HepG2 (cell line): ENCODE data around the gene FBXO41. TPM values are rescaled to one million over a fixed set of nuclear protein-coding genes. Genes with fewer than 3 reads are reported as not detected.
A peak's percentile ranks its signal among the peaks of the same experiment; 100 is the strongest.

Source experiments
- ARID3A ChIP-seq: IDR thresholded peaks from 2 replicates; pipeline ENCODE4 v1.6.1; 2012; ENCODE audit warnings: low read depth, low read length, improper control_type of control experiment
- FOXO1 ChIP-seq: sonication (generic); formaldehyde crosslinking; IDR thresholded peaks from 2 replicates; pipeline ENCODE4 v1.4.0; 2020; ENCODE audit warnings: missing genetic modification reagents
- KDM6A ChIP-seq: IDR thresholded peaks from 2 replicates; pipeline ENCODE4 v1.6.1; 2016; ENCODE audit warnings: low read depth
- MTF2 ChIP-seq: sonication (generic); formaldehyde crosslinking; IDR thresholded peaks from 2 replicates; pipeline ENCODE4 v1.5.0; 2020; ENCODE audit warnings: missing genetic modification reagents, borderline replicate concordance
- MXD1 ChIP-seq: sonication (generic); formaldehyde crosslinking; IDR thresholded peaks from 2 replicates; pipeline ENCODE4 v1.4.0; 2020; ENCODE audit warnings: mild to moderate bottlenecking, missing genetic modification reagents
- NFE2L1 ChIP-seq: sonication (generic); formaldehyde crosslinking; IDR thresholded peaks from 2 replicates; pipeline ENCODE4 v1.4.0; 2020; ENCODE audit warnings: missing genetic modification reagents, mild to moderate bottlenecking, borderline replicate concordance
- NR2F1 ChIP-seq, 2 experiments: fragments of 450-650 bp in 1 of 2; formaldehyde crosslinking in 1 of 2; IDR thresholded peaks; 2 replicates each; pipeline versions ENCODE4 v1.5.0 to v1.6.1; 2016 to 2020; ENCODE audit warnings: mild to moderate bottlenecking in 1 of 2, missing compliant biosample characterization in 1 of 2, missing genetic modification reagents in 1 of 2, moderate library complexity in 1 of 2
- PPARG ChIP-seq: conservative IDR thresholded peaks from 2 replicates; pipeline ENCODE4 v1.6.1; 2016; ENCODE audit warnings: missing biosample characterization, missing genetic modification reagents
- RARA ChIP-seq: IDR thresholded peaks from 2 replicates; pipeline ENCODE4 v1.6.1; 2016; ENCODE audit warnings: missing genetic modification reagents, missing compliant biosample characterization
- SIN3A ChIP-seq: IDR thresholded peaks from 2 replicates; pipeline ENCODE4 v1.6.1; 2011; ENCODE audit warnings: low read depth, mild to moderate bottlenecking, control low read depth, low read length, borderline replicate concordance
- SMAD1 ChIP-seq: sonication (generic); formaldehyde crosslinking; IDR thresholded peaks from 2 replicates; pipeline ENCODE4 v1.4.0; 2020; ENCODE audit warnings: missing genetic modification reagents, low read depth, mild to moderate bottlenecking, borderline replicate concordance
- SP140L ChIP-seq: sonication (generic); formaldehyde crosslinking; IDR thresholded peaks from 2 replicates; pipeline ENCODE4 v1.4.0; 2020; ENCODE audit warnings: missing genetic modification reagents, borderline replicate concordance
- TERF1 ChIP-seq: sonication (generic); formaldehyde crosslinking; IDR thresholded peaks from 2 replicates; pipeline ENCODE4 v1.8.0; 2022; ENCODE audit warnings: mild to moderate bottlenecking, missing genetic modification reagents, moderate library complexity
- TFDP1 ChIP-seq: IDR thresholded peaks from 2 replicates; pipeline ENCODE4 v1.6.1; 2016; ENCODE audit warnings: missing compliant biosample characterization, missing genetic modification reagents, borderline replicate concordance
- THAP7 ChIP-seq: sonication (generic); formaldehyde crosslinking; IDR thresholded peaks from 2 replicates; pipeline ENCODE4 v1.8.1; 2023; ENCODE audit warnings: mild to moderate bottlenecking, missing genetic modification reagents
- ZNF263 ChIP-seq: sonication (generic); formaldehyde crosslinking; IDR thresholded peaks from 2 replicates; pipeline ENCODE4 v1.4.0; 2020; ENCODE audit warnings: missing genetic modification reagents
- ZNF343 ChIP-seq: sonication (generic); formaldehyde crosslinking; IDR thresholded peaks from 2 replicates; pipeline ENCODE4 v1.4.0; 2020; ENCODE audit warnings: mild to moderate bottlenecking, missing genetic modification reagents
- ZNF75D ChIP-seq: sonication (generic); formaldehyde crosslinking; IDR thresholded peaks from 2 replicates; pipeline ENCODE4 v1.8.1; 2023; ENCODE audit warnings: missing genetic modification reagents, mild to moderate bottlenecking, borderline replicate concordance
- ZNF770 ChIP-seq: sonication (generic); formaldehyde crosslinking; IDR thresholded peaks from 2 replicates; pipeline ENCODE4 v1.5.0; 2020; ENCODE audit warnings: mild to moderate bottlenecking, missing genetic modification reagents
- ZNF883 ChIP-seq: sonication (generic); formaldehyde crosslinking; IDR thresholded peaks from 2 replicates; pipeline ENCODE4 v1.5.1; 2020; ENCODE audit warnings: mild to moderate bottlenecking, missing genetic modification reagents; ENCODE audit errors: not compliant biosample characterization
- ZSCAN20 ChIP-seq: sonication (generic); formaldehyde crosslinking; IDR thresholded peaks from 2 replicates; pipeline ENCODE4 v1.4.0; 2020; ENCODE audit warnings: missing genetic modification reagents, mild to moderate bottlenecking, borderline replicate concordance
- polyA plus RNA-seq, 8 experiments: library from polyadenylated mRNA; depleted of rRNA in 3 of 8; stranded (reverse) in 7 of 8; unstranded in 1 of 8; fragments of >200 nt; fragmentation: Illumina TruSeq in 4 of 8; extraction: Trizol in 4 of 8; gene quantifications; 2 replicates each; pipeline versions ENCODE4 v1.2.1 to v1.2.3, GENCODE V29; 2011 to 2016; ENCODE audit warnings: low read depth in 4 of 8, missing spikeins in 1 of 8, mixed read lengths in 1 of 8; ENCODE audit not compliant: insufficient read depth in 1 of 8
- total RNA-seq, 5 experiments: library from RNA; depleted of rRNA; stranded (reverse); fragments of >200 nt; fragmentation: Illumina TruSeq; extraction: Trizol; gene quantifications; 2 replicates each; pipeline ENCODE4 v1.2.3, GENCODE V29; 2016; ENCODE audit warnings: low read depth in 1 of 5

Gene FBXO41
- total and polyA plus RNA-seq, 2 of the 13 experiments (the other 11 are each of a cell fraction or from before 2014, with no cell fraction given): 4.2 to 10.3 TPM

- TF ChIP-seq TERF1 (CRISPR knock-in tag) (no peak), ARID3A (0 out of 2 replicates have a peak, but pooled peaks have one; percentile 22), ZNF770 (0 out of 2 replicates have a peak, but pooled peaks have one; percentile 83), RARA (no peak), MTF2 (CRISPR knock-in tag) (no peak; the same call in 1 of the 2 replicates), TFDP1 (CRISPR knock-in tag) (no peak), SMAD1 (0 out of 2 replicates have a peak, but pooled peaks have one; percentile 35), KDM6A (CRISPR knock-in tag) (no peak), ZSCAN20 (CRISPR knock-in tag) (no peak), SIN3A (no peak), MXD1 (CRISPR knock-in tag) (no peak), ZNF883 (CRISPR knock-in tag) (peak; percentile 12), ZNF263 (0 out of 2 replicates have a peak, but pooled peaks have one; percentile 20), THAP7 (CRISPR knock-in tag) (no peak), ZNF75D (CRISPR knock-in tag) (no peak), FOXO1 (CRISPR knock-in tag) (0 out of 2 replicates have a peak, but pooled peaks have one; percentile 51), SP140L (CRISPR knock-in tag) (no peak; the same call in 1 of the 2 replicates), NR2F1 (CRISPR knock-in tag; IDR thresholded peaks at IDR 0.05) (no peak), NFE2L1 (CRISPR knock-in tag) (no peak), PPARG (CRISPR knock-in tag) (0 out of 2 replicates have a peak, but pooled peaks have one; percentile 26), ZNF343 (CRISPR knock-in tag) (no peak)
Observed at GRCh38 chr2:73212448-73213176, 71.7 kb downstream of the FBXO41 start (continued).
